ENCODE results near the gene APCDD1.

DNA sequence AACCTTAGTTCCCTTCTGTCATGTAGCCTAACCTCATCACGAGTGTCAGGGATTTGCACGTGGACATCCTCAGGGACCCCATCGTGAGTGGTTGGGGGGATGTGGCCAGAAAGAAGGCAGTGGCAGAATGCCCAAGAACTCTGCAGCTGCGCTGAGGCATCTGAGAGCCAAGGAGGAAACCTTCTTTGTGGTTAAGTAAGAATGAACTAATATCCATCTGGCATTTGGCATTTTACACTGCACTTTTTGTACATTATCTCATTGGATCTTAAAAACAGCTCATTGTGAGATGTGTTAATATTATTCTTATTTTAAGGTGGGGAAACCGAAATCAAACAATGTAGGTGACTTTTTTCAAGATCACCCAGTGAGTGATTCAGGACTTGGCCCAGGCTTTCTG, 32.6 kb upstream of the APCDD1 start:
- TF ChIP-seq, protein P1, sequence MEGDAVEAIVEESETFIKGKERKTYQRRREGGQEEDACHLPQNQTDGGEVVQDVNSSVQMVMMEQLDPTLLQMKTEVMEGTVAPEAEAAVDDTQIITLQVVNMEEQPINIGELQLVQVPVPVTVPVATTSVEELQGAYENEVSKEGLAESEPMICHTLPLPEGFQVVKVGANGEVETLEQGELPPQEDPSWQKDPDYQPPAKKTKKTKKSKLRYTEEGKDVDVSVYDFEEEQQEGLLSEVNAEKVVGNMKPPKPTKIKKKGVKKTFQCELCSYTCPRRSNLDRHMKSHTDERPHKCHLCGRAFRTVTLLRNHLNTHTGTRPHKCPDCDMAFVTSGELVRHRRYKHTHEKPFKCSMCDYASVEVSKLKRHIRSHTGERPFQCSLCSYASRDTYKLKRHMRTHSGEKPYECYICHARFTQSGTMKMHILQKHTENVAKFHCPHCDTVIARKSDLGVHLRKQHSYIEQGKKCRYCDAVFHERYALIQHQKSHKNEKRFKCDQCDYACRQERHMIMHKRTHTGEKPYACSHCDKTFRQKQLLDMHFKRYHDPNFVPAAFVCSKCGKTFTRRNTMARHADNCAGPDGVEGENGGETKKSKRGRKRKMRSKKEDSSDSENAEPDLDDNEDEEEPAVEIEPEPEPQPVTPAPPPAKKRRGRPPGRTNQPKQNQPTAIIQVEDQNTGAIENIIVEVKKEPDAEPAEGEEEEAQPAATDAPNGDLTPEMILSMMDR (IDR thresholded peaks at IDR 0.05; ENCODE audit: borderline replicate concordance, extremely low read depth, low read length, poor library complexity, severe bottlenecking): no peak
- TF ChIP-seq EZH2 (IDR thresholded peaks at IDR 0.05; ENCODE audit: borderline replicate concordance, low read depth, low read length, severe bottlenecking): no peak
